Right lobe of liver (tissue), 4 donors: Measurements from ENCODE around the gene DGKI.

ENCODE experiments used
- CTCF ChIP-seq, 4 donors: fragments of 200-600 bp in 3 of 4; fragments of 450-650 bp in 1 of 4; IDR thresholded peaks; one replicate each; pipeline versions ENCODE4 v1.5.1 to v1.8.0; 2016 to 2022; ENCODE audit warnings: antibody characterized with exemption in 4 of 4, mild to moderate bottlenecking in 2 of 4
- POLR2A ChIP-seq: fragments of 450-650 bp; IDR thresholded peaks from one replicate; pipeline ENCODE4 v1.6.1; 2017; ENCODE audit warnings: antibody characterized with exemption, mild to moderate bottlenecking
- donor health status: DM: no; HTN: no; CAD: no.
- donor health status: DM: no; HTN: no; CAD: no.
- donor health status: DM: no; HTN: yes; CAD: no.

GRCh38 chr7:137647905-137648565 is 198.7 kb downstream of the DGKI start:
- TF ChIP-seq CTCF (IDR thresholded peaks at IDR 0.05): no peak
- no peak for TF ChIP-seq POLR2A
